ENCODE results near the gene TDRD7. TPM values are rescaled to one million over a fixed set of nuclear protein-coding genes. Genes with fewer than 3 reads are reported as not detected.
A peak's percentile ranks its signal among the peaks of the same experiment; 100 is the strongest.

Gene TDRD7
- total RNA-seq, 4 donors from 2014 or later, result 3.6 to 19.4 (median 14.8) TPM

DNA sequence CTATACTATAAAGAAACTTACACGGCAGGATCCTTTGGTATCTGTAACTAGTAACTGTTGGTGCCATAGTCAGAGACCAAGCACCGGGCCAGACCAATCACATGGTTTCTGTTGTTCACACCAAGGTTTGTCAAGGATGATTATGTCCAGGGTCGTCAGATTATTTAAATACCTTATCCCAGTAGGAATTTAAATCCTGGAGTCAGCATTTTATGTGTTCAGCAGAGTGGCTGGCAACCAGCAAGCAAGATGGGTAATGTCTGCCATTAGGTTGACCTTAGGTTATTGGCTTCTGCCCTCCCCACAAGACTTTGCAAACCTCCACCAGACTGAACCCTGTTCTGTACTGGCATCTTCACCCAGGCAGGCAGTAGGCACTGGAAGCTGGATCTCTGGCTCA is 50.3 kb downstream of the TDRD7 start:
- Histone ChIP-seq H3K36me3 (no peaks in the 10 kb centered on the region), H3K27me3 (no peaks in the 10 kb centered on the region), H3K4me3 (no peak overlapping the region), H3K4me1 (no peaks in the 10 kb centered on the region), H3K27ac (no peak overlapping the region), H3K9me3 (no peaks in the 10 kb centered on the region)
- intact Hi-C loops (cut with DNase I; ENCODE audit: low total_unique reads), result no loop called here
- no peak for DNase-seq
- TF ChIP-seq, protein P1, sequence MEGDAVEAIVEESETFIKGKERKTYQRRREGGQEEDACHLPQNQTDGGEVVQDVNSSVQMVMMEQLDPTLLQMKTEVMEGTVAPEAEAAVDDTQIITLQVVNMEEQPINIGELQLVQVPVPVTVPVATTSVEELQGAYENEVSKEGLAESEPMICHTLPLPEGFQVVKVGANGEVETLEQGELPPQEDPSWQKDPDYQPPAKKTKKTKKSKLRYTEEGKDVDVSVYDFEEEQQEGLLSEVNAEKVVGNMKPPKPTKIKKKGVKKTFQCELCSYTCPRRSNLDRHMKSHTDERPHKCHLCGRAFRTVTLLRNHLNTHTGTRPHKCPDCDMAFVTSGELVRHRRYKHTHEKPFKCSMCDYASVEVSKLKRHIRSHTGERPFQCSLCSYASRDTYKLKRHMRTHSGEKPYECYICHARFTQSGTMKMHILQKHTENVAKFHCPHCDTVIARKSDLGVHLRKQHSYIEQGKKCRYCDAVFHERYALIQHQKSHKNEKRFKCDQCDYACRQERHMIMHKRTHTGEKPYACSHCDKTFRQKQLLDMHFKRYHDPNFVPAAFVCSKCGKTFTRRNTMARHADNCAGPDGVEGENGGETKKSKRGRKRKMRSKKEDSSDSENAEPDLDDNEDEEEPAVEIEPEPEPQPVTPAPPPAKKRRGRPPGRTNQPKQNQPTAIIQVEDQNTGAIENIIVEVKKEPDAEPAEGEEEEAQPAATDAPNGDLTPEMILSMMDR (IDR thresholded peaks at IDR 0.05), result no peak
- TF ChIP-seq POLR2A (IDR thresholded peaks at IDR 0.05), result no peak

DNA sequence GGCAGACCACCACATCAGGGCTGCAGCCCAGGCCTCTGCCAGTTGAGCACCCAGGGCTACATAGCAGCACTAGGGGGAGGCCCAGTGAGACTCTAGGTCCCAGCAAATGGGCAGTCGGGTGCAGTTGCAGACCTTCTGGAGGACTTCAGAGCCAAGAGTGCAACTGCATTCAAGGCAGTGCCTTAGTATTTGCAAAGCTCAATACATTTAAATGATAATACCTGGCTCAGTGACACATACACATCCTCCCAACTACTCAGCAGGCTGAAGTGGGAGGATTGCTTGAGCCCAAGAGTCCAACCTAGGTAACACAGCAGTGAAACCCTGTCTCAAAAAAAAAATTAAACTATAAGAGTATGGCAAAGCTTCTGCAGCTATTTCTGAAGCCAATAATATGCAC is 51.0 kb downstream of the TDRD7 start:
- DNase-seq, result no peak
- no peak for TF ChIP-seq POLR2A (IDR thresholded peaks at IDR 0.05)
- TF ChIP-seq, protein P1 (IDR thresholded peaks at IDR 0.05), result no peak
- Histone ChIP-seq H3K27ac (no peak overlapping the region), H3K9me3 (no peaks in the 10 kb centered on the region), H3K4me3 (no peak overlapping the region), H3K4me1 (no peaks in the 10 kb centered on the region), H3K36me3 (no peaks in the 10 kb centered on the region), H3K27me3 (no peaks in the 10 kb centered on the region)
- intact Hi-C loops (cut with DNase I; ENCODE audit: low total_unique reads), result no loop called here

DNA sequence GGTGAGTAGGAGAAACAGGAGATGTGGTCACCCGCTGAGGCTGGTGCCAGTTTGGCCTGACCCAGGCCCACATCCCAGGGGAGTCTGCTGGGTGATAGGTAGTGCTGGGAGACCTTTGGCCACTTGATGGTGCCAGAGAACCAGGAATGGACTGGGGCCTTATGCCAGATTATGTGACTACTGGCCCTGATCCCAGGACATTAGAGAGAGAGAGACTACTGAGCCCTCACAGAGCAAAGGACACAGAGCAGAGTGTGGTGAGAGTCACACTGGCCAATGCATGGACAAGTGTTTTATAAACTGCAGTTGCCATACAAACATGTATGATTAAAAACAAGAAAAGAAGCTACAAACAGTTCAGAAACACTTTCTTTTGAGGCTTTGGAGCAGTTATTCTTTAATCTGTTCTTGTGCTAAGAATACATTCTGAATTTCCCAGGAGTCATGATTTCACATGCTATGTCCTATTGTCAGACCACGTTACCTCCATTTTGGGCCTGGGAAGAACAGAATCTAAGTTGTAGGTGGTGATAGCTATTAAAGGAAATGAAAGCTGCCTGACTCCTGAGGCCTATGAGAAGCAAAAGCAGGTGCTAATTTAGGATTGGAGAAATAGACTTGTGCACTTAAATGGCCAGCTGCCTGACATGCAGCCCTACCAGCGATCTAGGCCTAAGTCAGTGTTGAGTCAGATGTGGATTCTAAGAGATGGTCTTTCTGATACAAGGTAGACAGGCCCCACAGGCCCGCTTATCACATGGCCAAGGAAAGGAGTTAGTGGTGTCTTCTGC is 57.0 kb downstream of the TDRD7 start:
- H3K9me3 ChIP-seq, result no peaks in the 10 kb centered on the region
- intact Hi-C loops (cut with DNase I; ENCODE audit: low total_unique reads), result loop anchor here (5.0 kb wide), 1 partner anchor 148 kb away; no protein-coding TSS in a partner anchor
- DNase-seq, result peak; percentile 80 to 85
- H3K27ac ChIP-seq, result peak overlapping the region; percentile 45 to 71
- no peaks in the 10 kb centered on the region for H3K4me1 ChIP-seq
- no peaks in the 10 kb centered on the region for H3K27me3 ChIP-seq
- no peak overlapping the region for H3K4me3 ChIP-seq
- TF ChIP-seq, protein P1 (IDR thresholded peaks at IDR 0.05), result peak; percentile 84 to 95 (median 90)
- no peak for TF ChIP-seq POLR2A (IDR thresholded peaks at IDR 0.05)
- no peaks in the 10 kb centered on the region for H3K36me3 ChIP-seq

DNA sequence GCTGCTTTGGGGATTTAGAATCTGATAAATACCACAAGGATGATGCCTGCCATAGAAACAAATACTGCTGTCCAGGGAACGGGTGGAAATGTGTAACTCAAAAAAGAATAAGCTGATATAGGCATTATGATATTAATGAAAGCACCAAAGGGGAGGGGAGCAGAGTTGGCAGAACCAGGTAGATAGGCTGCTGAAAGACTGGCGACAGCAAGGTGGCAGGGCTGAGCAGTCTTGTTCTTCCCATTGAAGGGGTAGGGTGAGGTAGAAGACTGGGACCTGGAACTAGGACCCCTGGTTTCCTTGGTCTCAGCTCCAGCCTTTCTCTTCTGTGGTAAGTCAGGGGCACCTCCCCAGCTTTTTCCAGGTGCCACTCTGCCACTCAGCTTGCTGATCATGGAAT is 58.2 kb downstream of the TDRD7 start:
- TF ChIP-seq, protein P1 (IDR thresholded peaks at IDR 0.05), result peak in 2 of 4 experiments; percentile 28 to 35
- no peak for TF ChIP-seq POLR2A (IDR thresholded peaks at IDR 0.05)
- Histone ChIP-seq H3K36me3 (no peaks in the 10 kb centered on the region), H3K4me3 (no peak overlapping the region), H3K27me3 (no peaks in the 10 kb centered on the region), H3K4me1 (no peaks in the 10 kb centered on the region), H3K27ac (peak overlapping the region in 1 of 2 donors; percentile 23), H3K9me3 (no peaks in the 10 kb centered on the region)
- intact Hi-C loops (cut with DNase I; ENCODE audit: low total_unique reads), result no loop called here
- no peak for DNase-seq

DNA sequence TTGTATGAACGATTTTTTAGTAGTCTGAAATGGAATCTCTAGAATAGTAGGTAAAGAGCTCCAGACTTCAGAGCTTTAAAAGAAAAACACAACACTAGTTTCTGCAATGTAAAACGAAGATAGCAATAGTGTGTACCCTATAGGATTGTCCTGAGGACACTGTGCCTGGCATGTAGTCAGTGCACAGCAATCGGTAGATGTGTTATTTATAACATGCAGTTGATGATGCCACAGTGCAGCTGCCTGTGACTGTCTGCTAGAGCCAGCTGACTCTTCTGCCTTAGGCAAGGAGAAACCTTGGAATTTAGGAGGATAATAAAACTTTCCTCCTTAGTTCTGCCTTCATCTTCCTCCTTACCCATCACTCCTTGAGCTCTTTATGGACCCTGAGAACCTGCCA is 61.8 kb downstream of the TDRD7 start:
- no peaks in the 10 kb centered on the region for H3K36me3 ChIP-seq
- intact Hi-C loops (cut with DNase I; ENCODE audit: low total_unique reads), result no loop called here
- H3K27me3 ChIP-seq, result no peaks in the 10 kb centered on the region
- H3K4me1 ChIP-seq, result no peaks in the 10 kb centered on the region
- no peak overlapping the region for H3K4me3 ChIP-seq
- H3K9me3 ChIP-seq, result no peaks in the 10 kb centered on the region
- no peak for DNase-seq
- peak overlapping the region in 1 of 2 donors; percentile 63 for H3K27ac ChIP-seq
- TF ChIP-seq POLR2A (IDR thresholded peaks at IDR 0.05), result no peak
- TF ChIP-seq, protein P1 (IDR thresholded peaks at IDR 0.05), result no peak
